ENCODE data around the gene SCN9A.

DNA sequence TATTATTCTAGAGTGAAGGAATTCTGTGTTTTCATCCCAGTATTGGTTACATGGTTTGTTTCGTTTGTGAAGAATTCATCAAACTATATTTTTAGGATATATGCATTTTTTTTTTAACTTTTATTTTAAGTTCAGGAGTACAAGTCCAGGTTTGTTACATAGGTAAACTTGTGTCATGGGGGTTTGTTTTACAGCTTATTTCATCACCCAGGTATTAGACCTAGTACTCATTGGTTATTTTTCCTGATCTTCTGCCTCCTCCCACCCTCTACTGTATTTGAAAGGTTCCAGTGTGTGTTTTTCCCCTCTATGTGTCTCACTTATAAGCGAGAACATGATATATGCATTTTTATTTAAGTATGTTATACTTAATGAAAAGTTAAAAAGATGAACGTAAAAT lies 47.6 kb downstream of the SCN9A start:
- no peak for TF ChIP-seq CTCF (conservative IDR thresholded peaks at IDR 0.05 in 1 of 2, IDR thresholded peaks at IDR 0.05 in 1 of 2; ENCODE audit: low read depth in 1 of 2, low read length in 2 of 2)
- no peak for TF ChIP-seq EZH2 (IDR thresholded peaks at IDR 0.05; ENCODE audit: low read length, missing control alignments)

Data from fibroblast of lung (primary cell).